ENCODE measurements around the gene DES. TPM values are rescaled to one million over a fixed set of nuclear protein-coding genes. Genes with fewer than 3 reads are reported as not detected.

Gene DES
- total and polyA plus RNA-seq, 2 donors (not counting 3 experiments of a cell fraction or from before 2014, with no cell fraction given) = not detected

DNA sequence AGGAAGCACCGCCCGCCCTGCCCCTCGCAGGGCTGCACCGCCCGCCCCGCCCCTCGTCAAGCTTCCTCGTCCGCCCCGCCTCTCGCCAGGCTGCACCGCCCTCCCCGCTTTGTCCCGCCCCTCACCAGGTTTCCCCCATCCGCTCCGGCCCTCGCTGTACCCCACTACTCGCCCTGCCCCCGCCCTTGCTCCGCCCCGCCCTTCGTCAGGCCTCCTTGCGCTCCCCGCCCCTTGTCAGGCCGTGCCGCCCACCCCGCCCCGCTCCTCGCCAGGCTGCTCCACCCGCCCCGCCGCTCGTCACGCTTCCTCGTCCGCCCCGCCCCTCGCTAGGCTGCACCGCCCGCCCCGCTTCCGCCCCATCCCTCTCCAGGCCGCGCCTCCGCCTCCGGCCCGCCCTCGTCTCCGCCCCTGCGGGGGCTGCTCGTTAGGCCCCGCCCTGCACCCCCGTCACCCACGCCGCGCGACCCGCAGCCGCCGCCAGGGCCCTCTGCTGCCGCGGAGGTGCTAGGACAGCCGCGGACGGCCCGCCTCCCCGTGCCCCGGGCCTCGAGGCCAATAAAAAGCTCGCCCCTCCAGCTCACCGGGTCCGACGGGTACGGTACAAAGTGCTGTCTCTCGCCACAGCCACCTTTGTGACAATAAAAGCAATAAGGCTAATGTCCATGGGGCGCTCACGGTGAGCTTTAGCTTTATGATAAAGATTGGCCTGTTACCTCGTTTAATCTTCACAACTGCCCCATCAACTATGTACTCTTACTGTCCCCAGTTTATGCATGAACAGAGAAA is 29.9 kb upstream of the DES start:
- peaks cover 2% of the 10 kb centered on the region in 2 experiments for H3K27me3 ChIP-seq (ENCODE audit: control insufficient read depth in 2 of 2, insufficient read depth in 2 of 2, low read length in 2 of 2)
- H3K36me3 ChIP-seq (ENCODE audit: control insufficient read depth in 2 of 2, extremely low read depth in 1 of 2, insufficient read depth in 2 of 2, low read length in 2 of 2) = peaks cover 0 to 19% of the 10 kb centered on the region in 2 experiments
- no TSS peak for BruUV-seq (replicated peaks)
- TF ChIP-seq JUN (IDR thresholded peaks at IDR 0.05; ENCODE audit: borderline replicate concordance, insufficient read depth, insufficient read length, low read depth) (no peak), POLR2AphosphoS5 (IDR thresholded peaks at IDR 0.05; ENCODE audit: insufficient read depth, low read depth, low read length) (peak; percentile 49), GATA2 (IDR thresholded peaks at IDR 0.05; ENCODE audit: insufficient read depth, insufficient read length, low read depth, low read length) (no peak)
- TF ChIP-seq, protein P1, sequence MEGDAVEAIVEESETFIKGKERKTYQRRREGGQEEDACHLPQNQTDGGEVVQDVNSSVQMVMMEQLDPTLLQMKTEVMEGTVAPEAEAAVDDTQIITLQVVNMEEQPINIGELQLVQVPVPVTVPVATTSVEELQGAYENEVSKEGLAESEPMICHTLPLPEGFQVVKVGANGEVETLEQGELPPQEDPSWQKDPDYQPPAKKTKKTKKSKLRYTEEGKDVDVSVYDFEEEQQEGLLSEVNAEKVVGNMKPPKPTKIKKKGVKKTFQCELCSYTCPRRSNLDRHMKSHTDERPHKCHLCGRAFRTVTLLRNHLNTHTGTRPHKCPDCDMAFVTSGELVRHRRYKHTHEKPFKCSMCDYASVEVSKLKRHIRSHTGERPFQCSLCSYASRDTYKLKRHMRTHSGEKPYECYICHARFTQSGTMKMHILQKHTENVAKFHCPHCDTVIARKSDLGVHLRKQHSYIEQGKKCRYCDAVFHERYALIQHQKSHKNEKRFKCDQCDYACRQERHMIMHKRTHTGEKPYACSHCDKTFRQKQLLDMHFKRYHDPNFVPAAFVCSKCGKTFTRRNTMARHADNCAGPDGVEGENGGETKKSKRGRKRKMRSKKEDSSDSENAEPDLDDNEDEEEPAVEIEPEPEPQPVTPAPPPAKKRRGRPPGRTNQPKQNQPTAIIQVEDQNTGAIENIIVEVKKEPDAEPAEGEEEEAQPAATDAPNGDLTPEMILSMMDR (IDR thresholded peaks at IDR 0.05; ENCODE audit: extremely low read depth in 1 of 2, insufficient read depth in 1 of 2, low read depth in 1 of 2, low read length in 2 of 2) = peak; percentile 47 to 56
- peak; percentile 90 for FAIRE-seq
- H3K4me1 ChIP-seq (ENCODE audit: control insufficient read depth, extremely low read depth, insufficient read depth, low read length) = peaks cover 9% of the 10 kb centered on the region
- intact Hi-C loops (cut with micrococcal nuclease) (loop anchor here (1.0 to 10.0 kb wide), 6 partner anchors 91 to 824 kb away; partner anchors contain the start of genes CNOT9, DNAJB2, GMPPA and STK11IP), dilution Hi-C loops (cut with MboI; ENCODE audit: extremely low pct_ligation_motif_present, low sequenced_read_pairs) (no loop called here)
- no peaks in the 10 kb centered on the region for H3K79me2 ChIP-seq (ENCODE audit: control insufficient read depth, insufficient read depth, low read length)
- DNase-seq (ENCODE audit: low read depth, low spot score) = peak; percentile 96
- H3K9me1 ChIP-seq (replicated peaks; ENCODE audit: control insufficient read depth, extremely low read depth, insufficient read depth, low read length) = no peaks in the 10 kb centered on the region
- peak overlapping the region; percentile 87 for H3K4me2 ChIP-seq (ENCODE audit: insufficient read depth, low read length)
- H3K4me3 ChIP-seq (replicated peaks in 1 of 3; ENCODE audit: insufficient read depth in 1 of 3, low read depth in 1 of 3, low read length in 3 of 3) = peak overlapping the region in 2 of 3 experiments; percentile 46 to 55
- peak overlapping the region; percentile 94 for H2AFZ ChIP-seq (ENCODE audit: low read depth, low read length)
- no peaks in the 10 kb centered on the region for H4K20me1 ChIP-seq (replicated peaks; ENCODE audit: control insufficient read depth, extremely low read depth, insufficient read depth, low read length)
- no peaks in the 10 kb centered on the region for H3K9me3 ChIP-seq (replicated peaks; ENCODE audit: control insufficient read depth, insufficient read depth, low read length)
- POLR2A ChIA-PET = interaction anchor here (0.6 to 1.1 kb wide), 8 partner anchors 10 to 729 kb away, joined by 3 to 7 read pairs (median 4); partner anchors contain the start of genes BCS1L, DNAJB2 and ZNF142
- H3K27ac ChIP-seq (ENCODE audit: insufficient read depth, low read depth, low read length) = no peak overlapping the region
- CTCF ChIA-PET = interaction anchor here (0.6 to 6.4 kb wide), 16 partner anchors 10 to 728 kb away, joined by 3 to 50 read pairs (median 4); partner anchors contain the start of genes GLB1L, GMPPA and STK16
- peak overlapping the region; percentile 13 for H3K9ac ChIP-seq (replicated peaks; ENCODE audit: extremely low read depth, insufficient read depth, low read length)
